Muscle of leg (tissue), 11 donors: ENCODE data around the gene CAMKK1. TPM values are rescaled to one million over a fixed set of nuclear protein-coding genes. Genes with fewer than 3 reads are reported as not detected.

Experiments used
- DNase-seq: peaks from one replicate; pipeline ENCODE4 v3.0.0; 2013
- H3K27ac ChIP-seq: one replicate; pipeline ENCODE4 v1.5.1; 2013; ENCODE audit warnings: mild to moderate bottlenecking, low read length, control low read depth
- H3K27me3 ChIP-seq: one replicate; pipeline ENCODE4 v1.6.1; 2013; ENCODE audit warnings: low read length; ENCODE audit not compliant: control insufficient read depth, insufficient read depth
- H3K36me3 ChIP-seq: one replicate; pipeline ENCODE4 v1.6.1; 2013; ENCODE audit warnings: low read length; ENCODE audit not compliant: control insufficient read depth, insufficient read depth
- H3K4me1 ChIP-seq: one replicate; pipeline ENCODE4 v1.6.1; 2013; ENCODE audit warnings: low read length; ENCODE audit not compliant: control insufficient read depth, insufficient read depth
- H3K4me3 ChIP-seq: one replicate; pipeline ENCODE4 v1.5.1; 2013; ENCODE audit warnings: low read length, control low read depth
- H3K9me3 ChIP-seq: replicated peaks from 2 replicates; pipeline ENCODE4 v1.6.1; 2013; ENCODE audit warnings: low read depth, low read length; ENCODE audit not compliant: control insufficient read depth
- WGBS: methylation state at CpG from one replicate; pipeline ENCODE4 v1.1.5; 2013; ENCODE audit warnings: missing lambda C conversion rate; ENCODE audit not compliant: insufficient coverage; 5-methylcytosine and 5-hydroxymethylcytosine counted together
- polyA plus RNA-seq, 8 donors: library from polyadenylated mRNA; unstranded; fragments of 120-200 nt; gene quantifications; one replicate each; pipeline versions ENCODE4 v1.2.1 to v1.2.3, GENCODE V29; 2013; ENCODE audit warnings: inconsistent platforms in 1 of 8, low replicate concordance in 1 of 8; ENCODE audit not compliant: insufficient read length in 8 of 8, insufficient read depth in 1 of 8
- total RNA-seq: library from RNA; stranded (reverse); fragments of 120-200 nt; gene quantifications from one replicate; pipeline ENCODE4 v1.2.4, GENCODE V29; 2013

The CAMKK1 gene
- total and polyA plus RNA-seq, 9 donors = 5.9 to 9.5 (median 7.6) TPM

DNA sequence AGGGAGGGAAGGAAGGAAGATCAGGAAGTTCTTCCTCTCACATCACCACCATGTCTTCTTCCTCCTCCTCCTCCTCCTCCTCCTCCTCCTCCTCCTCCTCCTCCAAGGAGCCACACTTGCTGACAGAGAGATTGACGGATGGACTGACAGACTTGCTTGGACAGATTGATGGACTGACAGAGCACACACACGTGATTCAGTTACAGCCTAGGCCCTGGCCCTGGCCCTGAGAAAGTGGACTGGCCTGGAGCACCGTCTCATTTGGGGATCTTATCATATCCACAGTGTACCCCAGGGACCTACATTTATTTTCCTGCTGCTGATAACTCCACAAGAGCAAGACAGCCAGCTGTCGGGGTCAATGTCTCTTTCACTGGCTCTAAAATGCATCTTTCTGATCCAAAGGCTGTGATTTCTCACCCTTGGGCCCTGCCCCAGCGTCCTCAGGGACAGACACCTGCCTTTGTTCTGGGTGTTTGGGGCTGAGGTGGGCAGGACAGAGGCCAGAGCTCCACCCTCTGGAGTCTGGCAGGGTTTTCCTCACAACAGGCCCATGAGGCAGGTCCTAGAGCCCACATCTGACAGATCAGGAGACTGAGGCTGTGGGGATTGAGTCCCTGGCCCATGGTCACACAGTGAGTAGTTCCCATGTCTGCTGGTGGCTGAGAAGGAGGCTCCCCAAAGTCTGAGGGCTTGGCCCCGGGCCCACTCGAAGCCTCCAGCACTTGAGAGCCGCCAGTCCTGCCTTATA, 25.7 kb upstream of the CAMKK1 start:
- no peak overlapping the region for H3K27ac ChIP-seq
- H3K36me3 ChIP-seq = no peaks in the 10 kb centered on the region
- H3K9me3 ChIP-seq = no peaks in the 10 kb centered on the region
- no peaks in the 10 kb centered on the region for H3K27me3 ChIP-seq
- peaks cover 51% of the 10 kb centered on the region for H3K4me1 ChIP-seq
- H3K4me3 ChIP-seq = no peak overlapping the region
- DNase-seq = no peak
- 63% methylated on average over 8 of the region's 8 CpGs for WGBS

DNA sequence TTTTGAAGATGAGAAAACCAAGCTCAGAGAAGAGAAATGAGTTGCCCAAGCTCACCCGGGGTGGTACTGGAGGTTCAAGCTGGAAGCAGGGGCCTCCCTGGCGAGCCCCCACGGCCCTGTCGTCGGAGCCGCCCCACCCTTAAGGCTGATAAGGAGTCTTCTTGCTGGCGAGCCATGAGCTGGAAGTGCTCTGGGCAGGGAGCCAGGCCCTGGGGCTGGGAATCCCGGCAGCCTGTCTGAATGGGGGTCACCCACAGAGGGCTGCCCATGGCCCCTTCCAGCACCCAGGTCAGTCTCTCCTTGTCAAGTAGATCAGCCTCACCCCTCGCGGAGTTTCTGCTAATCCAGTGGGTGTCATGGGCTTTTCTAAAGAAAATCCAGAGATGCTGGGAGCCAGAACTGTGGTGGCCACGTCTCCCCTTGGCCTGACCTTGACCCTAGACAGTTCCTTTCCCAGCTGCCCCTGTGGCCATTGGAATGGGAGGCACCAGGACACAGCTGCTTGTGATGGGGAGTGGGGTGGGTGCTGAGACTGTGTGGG, 24.6 kb upstream of the CAMKK1 start:
- WGBS = 35% methylated on average over 9 of the region's 11 CpGs
- no peak for DNase-seq
- Histone ChIP-seq H3K27me3 (no peaks in the 10 kb centered on the region), H3K9me3 (no peaks in the 10 kb centered on the region), H3K27ac (peak overlapping the region; percentile 47), H3K4me1 (peaks cover 53% of the 10 kb centered on the region), H3K4me3 (no peak overlapping the region), H3K36me3 (no peaks in the 10 kb centered on the region)

DNA sequence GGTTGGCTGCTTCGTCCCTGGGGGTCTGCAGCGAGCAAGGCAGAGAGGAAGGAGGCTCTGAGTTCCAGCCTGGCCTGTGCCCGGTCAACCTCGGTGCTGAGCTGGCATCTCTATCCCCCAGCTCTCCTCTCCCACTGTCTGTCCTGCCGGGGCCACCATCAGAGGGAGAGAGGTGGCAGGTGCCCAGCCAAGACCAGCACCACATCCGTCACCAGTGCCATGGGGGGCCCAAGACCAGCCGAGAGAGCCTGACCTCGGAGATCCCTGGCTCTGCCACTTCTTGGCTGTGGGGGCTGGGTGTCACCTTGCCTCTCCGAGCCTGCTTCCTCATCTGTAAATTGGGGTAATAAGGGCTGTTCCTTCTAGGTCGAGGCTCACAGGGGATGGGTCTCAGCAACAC, 24.0 kb upstream of the CAMKK1 start:
- H3K4me3 ChIP-seq = no peak overlapping the region
- peaks cover 56% of the 10 kb centered on the region for H3K4me1 ChIP-seq
- H3K9me3 ChIP-seq = no peaks in the 10 kb centered on the region
- no peaks in the 10 kb centered on the region for H3K36me3 ChIP-seq
- H3K27me3 ChIP-seq = no peaks in the 10 kb centered on the region
- H3K27ac ChIP-seq = peak overlapping the region; percentile 3
- WGBS = 70% methylated on average over 8 of the region's 10 CpGs
- no peak for DNase-seq

DNA sequence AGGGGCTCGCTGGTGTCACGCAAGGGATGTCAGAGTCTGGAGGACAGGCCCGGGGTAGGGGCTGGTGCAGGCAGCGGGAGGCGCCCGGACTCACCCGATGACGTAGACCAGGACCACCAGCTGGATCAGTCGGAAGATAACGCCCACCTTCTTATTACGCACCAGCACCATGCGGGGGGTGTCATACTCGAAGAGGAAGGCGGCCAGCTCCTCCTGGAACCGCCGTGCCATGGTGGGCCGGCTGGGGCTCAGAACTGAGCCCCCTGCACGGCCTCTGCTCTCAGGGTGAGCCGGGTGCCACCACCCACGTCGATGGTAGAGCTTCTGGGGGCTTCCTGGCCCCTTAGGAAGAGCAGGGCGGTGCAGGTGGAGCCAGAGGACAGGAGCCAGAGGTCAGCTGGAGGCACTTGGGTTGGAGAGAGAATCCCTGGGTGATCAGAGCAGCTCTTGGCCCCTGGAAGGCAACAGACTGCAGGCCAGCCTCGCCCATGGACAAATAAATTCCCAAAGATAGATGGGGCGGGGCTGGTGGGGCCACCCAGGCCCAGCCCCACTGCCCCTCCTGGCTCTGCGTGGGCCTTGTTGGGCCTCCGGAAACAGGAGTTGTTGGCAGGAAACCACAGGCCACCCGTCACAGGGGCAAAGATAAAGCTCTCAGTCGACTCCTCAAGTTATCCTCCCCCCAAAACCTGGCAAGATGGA, 23.3 kb upstream of the CAMKK1 start, which contains the start of gene P2RX1:
TSS of gene P2RX1 (minus strand) at position 471 of the 702 bp plus-strand sequence. CDS start at position 231, 240 bp downstream.
- no peaks in the 10 kb centered on the region for H3K9me3 ChIP-seq
- 60% methylated on average over 15 of the region's 28 CpGs for WGBS
- DNase-seq = no peak
- H3K4me1 ChIP-seq = peaks cover 63% of the 10 kb centered on the region
- H3K27me3 ChIP-seq = no peaks in the 10 kb centered on the region
- peak within 1 kb of the TSS; percentile 47 for H3K27ac ChIP-seq
- peak within 1 kb of the TSS; percentile 12 for H3K4me3 ChIP-seq
- no peaks in the 10 kb centered on the region for H3K36me3 ChIP-seq

DNA sequence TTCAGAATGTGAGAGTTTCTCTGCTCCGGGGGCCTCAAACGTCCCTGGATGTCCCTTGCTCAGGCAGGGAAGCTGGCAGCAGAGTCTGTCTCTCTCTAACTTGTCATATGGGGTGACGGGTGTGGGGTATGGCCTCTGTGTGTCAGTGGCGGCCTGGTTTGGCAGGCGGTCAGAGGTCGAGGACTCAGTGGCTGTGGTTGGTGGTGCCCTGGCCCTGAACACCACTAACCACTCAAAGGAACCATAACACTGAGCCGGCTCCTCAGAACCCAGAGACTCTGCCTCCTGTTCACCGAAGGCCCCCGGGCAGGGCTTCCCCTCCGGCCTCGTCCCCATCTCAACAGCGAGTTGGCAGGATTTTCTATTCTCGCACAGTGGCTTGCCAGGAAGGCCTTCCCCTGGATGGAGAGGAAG, 22.7 kb upstream of the CAMKK1 start:
- no peak for DNase-seq
- 64% methylated on average over 3 of the region's 13 CpGs for whole genome bisulfite sequencing
- peaks cover 66% of the 10 kb centered on the region for H3K4me1 ChIP-seq
- H3K9me3 ChIP-seq = no peaks in the 10 kb centered on the region
- no peaks in the 10 kb centered on the region for H3K36me3 ChIP-seq
- H3K27ac ChIP-seq = no peak overlapping the region
- peak overlapping the region; percentile 12 for H3K4me3 ChIP-seq
- no peaks in the 10 kb centered on the region for H3K27me3 ChIP-seq

DNA sequence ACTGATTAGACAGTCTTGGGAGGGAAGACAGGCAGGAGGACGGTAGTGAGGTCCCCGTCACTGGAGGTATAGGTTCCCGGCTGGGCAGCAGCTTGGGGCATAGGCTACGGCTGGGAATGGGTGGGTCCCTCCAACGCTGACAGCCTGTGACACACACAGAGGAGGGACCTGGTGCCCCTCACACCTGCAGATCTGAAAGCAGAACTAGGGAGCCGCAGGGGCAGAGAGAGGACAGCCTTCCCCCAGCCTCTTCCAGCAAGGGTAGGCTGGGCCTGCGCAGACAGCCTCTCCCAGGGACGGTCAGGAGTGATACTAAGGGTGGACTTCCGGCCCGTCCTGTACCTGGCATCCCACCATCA, 21.4 kb upstream of the CAMKK1 start:
- 79% methylated on average over 5 of the region's 10 CpGs for WGBS
- H3K27ac ChIP-seq = no peak overlapping the region
- no peaks in the 10 kb centered on the region for H3K27me3 ChIP-seq
- H3K4me1 ChIP-seq = peaks cover 67% of the 10 kb centered on the region
- no peak for DNase-seq
- H3K9me3 ChIP-seq = no peaks in the 10 kb centered on the region
- H3K4me3 ChIP-seq = no peak overlapping the region
- H3K36me3 ChIP-seq = no peaks in the 10 kb centered on the region

DNA sequence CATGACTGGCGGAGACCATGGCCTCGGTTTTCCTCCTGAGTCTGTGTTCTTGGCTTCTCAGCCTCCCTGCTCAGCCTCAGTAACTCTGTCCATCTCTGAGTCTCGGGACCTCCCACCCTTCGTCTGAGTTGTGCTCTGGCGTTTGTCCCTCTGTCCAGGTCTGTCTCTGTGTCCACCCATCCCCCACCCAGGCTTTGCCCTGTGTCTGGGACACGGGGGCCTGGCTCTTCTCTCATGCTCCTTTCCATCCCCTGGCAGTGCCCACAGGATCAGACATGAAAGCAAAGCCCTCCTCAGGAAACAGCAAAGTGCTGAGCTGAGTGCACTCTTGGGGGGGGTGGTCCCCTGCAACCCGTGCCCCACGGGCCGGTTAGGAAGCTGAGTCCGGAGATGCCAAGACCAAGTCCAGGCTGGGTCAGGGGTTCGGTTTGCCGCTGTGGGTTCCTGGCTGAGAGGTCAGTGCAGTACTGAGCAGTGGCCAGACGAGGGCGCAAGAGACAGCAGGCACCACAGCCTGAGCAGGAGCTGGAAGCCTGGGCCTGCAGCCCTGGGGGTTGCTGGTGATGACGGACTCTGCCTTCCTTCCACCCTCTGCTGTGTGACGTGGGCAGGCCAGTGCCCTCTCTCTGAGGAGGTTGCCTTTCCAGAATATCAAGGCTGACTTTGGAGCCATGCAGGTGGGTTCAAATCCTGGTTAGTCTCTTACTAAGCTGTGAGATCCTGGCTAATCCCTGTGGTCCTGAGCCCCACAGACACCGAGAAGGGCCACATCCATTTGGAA, 20.9 kb upstream of the CAMKK1 start:
- peaks cover 62% of the 10 kb centered on the region for H3K4me1 ChIP-seq
- no peaks in the 10 kb centered on the region for H3K27me3 ChIP-seq
- no peaks in the 10 kb centered on the region for H3K36me3 ChIP-seq
- no peak overlapping the region for H3K27ac ChIP-seq
- no peak overlapping the region for H3K4me3 ChIP-seq
- whole genome bisulfite sequencing = 24% methylated on average over 16 of the region's 17 CpGs
- peak; percentile 79 for DNase-seq
- no peaks in the 10 kb centered on the region for H3K9me3 ChIP-seq

DNA sequence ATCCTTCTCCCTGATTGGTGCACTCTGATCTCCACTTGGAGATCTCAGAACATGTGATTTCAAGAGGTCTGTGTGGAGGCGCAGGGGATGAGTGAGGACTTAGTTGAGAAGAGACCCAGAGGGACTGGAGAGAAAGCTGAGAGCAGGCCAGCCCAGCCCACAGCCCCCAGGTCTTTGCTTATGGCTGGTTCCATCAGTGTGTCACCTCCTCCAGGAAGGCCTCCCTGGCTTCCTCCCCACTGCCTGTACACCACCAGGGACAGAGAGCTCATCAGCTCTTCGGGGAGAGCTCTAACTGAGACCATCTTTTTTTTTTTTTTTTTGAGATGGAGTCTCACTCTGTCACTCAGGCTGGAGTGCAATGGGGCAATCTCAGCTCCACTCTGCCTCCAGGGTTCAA, 20.0 kb upstream of the CAMKK1 start:
- no peaks in the 10 kb centered on the region for H3K9me3 ChIP-seq
- no CpG with 5 or more reads among the region's 2 CpGs for WGBS
- peak; percentile 1 for DNase-seq
- no peak overlapping the region for H3K4me3 ChIP-seq
- H3K27ac ChIP-seq = no peak overlapping the region
- H3K27me3 ChIP-seq = no peaks in the 10 kb centered on the region
- H3K36me3 ChIP-seq = no peaks in the 10 kb centered on the region
- H3K4me1 ChIP-seq = peaks cover 57% of the 10 kb centered on the region

DNA sequence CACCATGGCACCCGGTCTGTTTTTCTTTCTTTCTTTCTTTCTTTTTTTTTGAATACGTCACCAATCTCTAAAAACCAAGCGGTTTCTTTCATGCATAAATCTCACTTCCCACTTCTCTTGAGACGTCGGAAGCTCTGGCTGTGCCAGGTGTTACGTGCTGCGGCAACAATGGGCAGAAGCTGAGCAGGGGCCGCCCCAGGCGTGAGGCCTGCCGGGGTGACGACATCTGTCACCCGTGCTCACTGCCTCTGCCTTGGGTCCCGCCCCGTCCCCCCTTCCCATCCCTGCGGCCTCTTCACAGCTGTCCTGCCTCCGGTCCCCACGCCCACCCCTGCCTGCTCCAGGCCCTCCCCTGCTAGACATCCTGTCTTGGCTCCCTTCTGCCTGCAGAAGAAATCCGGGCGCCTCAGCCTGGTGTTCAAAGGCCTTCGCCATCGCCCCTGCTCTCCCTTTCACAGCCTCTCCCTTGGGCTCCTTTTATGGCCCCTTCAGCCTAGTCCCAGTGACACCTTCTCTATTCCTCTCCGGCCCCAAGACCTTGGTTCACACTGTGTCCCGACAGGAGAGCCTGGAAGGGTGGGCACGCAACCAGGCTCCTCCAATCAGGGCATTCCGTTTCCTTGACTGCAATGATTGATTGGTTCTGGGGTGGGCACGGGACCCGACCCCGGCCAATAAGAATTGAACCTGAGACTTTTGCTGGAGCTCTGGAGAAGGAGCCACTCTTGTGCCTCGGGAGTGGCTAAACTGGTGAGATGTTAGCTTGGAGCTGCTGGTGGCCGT, 18.6 kb upstream of the CAMKK1 start:
- DNase-seq = peak; percentile 91
- no peaks in the 10 kb centered on the region for H3K36me3 ChIP-seq
- peak overlapping the region; percentile 18 for H3K27ac ChIP-seq
- H3K4me3 ChIP-seq = no peak overlapping the region
- H3K4me1 ChIP-seq = peaks cover 44% of the 10 kb centered on the region
- no peaks in the 10 kb centered on the region for H3K27me3 ChIP-seq
- H3K9me3 ChIP-seq = no peaks in the 10 kb centered on the region
- WGBS = 22% methylated on average over 25 of the region's 30 CpGs
